Adipocyte (in vitro differentiated cells): Measurements from ENCODE around the gene CYP17A1.

Experiments used
- DNase-seq: peaks from one replicate; pipeline ENCODE4 v3.0.0-alpha.2; 2015; ENCODE audit warnings: low read depth
- H3K27me3 ChIP-seq: replicated peaks from 2 replicates; pipeline ENCODE4 v1.7.0; 2013; ENCODE audit warnings: mild to moderate bottlenecking, low read length, moderate library complexity; ENCODE audit not compliant: control insufficient read depth, insufficient read depth
- H3K36me3 ChIP-seq: 2 replicates; pipeline ENCODE4 v1.7.0; 2013; ENCODE audit warnings: low read length, mild to moderate bottlenecking, moderate library complexity; ENCODE audit not compliant: control insufficient read depth, insufficient read depth, severe bottlenecking
- H3K4me1 ChIP-seq: 2 replicates; pipeline ENCODE4 v1.7.0; 2013; ENCODE audit warnings: mild to moderate bottlenecking, low read length, moderate library complexity; ENCODE audit not compliant: control insufficient read depth, insufficient read depth
- H3K4me3 ChIP-seq: 2 replicates; pipeline ENCODE4 v1.7.0; 2013; ENCODE audit warnings: mild to moderate bottlenecking, low read length, moderate library complexity
- H3K9ac ChIP-seq: 2 replicates; pipeline ENCODE4 v1.7.0; 2013; ENCODE audit warnings: mild to moderate bottlenecking, low read length, moderate library complexity
- H3K9me3 ChIP-seq: 2 replicates; pipeline ENCODE4 v1.7.0; 2013; ENCODE audit warnings: mild to moderate bottlenecking, low read length, moderate library complexity; ENCODE audit not compliant: control insufficient read depth

Gene CYP17A1

GRCh38 chr10:102815790-102816549 is 21.2 kb downstream of the CYP17A1 start:
- Histone ChIP-seq H3K4me3 (peak overlapping the region; percentile 33), H3K27me3 (no peaks in the 10 kb centered on the region), H3K9ac (peak overlapping the region; percentile 78), H3K36me3 (peaks cover 36% of the 10 kb centered on the region), H3K9me3 (no peaks in the 10 kb centered on the region), H3K4me1 (peaks cover 33% of the 10 kb centered on the region)
- DNase-seq: peak; percentile 40

GRCh38 chr10:102814873-102815661 is 22.1 kb downstream of the CYP17A1 start:
- H3K9ac ChIP-seq: peak overlapping the region; percentile 78
- H3K27me3 ChIP-seq: no peaks in the 10 kb centered on the region
- no peak for DNase-seq
- no peaks in the 10 kb centered on the region for H3K9me3 ChIP-seq
- H3K36me3 ChIP-seq: peaks cover 38% of the 10 kb centered on the region
- peaks cover 33% of the 10 kb centered on the region for H3K4me1 ChIP-seq
- H3K4me3 ChIP-seq: peak overlapping the region; percentile 33

GRCh38 chr10:102814453-102814871 is 22.8 kb downstream of the CYP17A1 start:
- Histone ChIP-seq H3K9me3 (no peaks in the 10 kb centered on the region), H3K36me3 (peaks cover 44% of the 10 kb centered on the region), H3K4me3 (no peak overlapping the region), H3K27me3 (no peaks in the 10 kb centered on the region), H3K4me1 (peaks cover 33% of the 10 kb centered on the region), H3K9ac (peak overlapping the region; percentile 16)
- DNase-seq: no peak

DNA sequence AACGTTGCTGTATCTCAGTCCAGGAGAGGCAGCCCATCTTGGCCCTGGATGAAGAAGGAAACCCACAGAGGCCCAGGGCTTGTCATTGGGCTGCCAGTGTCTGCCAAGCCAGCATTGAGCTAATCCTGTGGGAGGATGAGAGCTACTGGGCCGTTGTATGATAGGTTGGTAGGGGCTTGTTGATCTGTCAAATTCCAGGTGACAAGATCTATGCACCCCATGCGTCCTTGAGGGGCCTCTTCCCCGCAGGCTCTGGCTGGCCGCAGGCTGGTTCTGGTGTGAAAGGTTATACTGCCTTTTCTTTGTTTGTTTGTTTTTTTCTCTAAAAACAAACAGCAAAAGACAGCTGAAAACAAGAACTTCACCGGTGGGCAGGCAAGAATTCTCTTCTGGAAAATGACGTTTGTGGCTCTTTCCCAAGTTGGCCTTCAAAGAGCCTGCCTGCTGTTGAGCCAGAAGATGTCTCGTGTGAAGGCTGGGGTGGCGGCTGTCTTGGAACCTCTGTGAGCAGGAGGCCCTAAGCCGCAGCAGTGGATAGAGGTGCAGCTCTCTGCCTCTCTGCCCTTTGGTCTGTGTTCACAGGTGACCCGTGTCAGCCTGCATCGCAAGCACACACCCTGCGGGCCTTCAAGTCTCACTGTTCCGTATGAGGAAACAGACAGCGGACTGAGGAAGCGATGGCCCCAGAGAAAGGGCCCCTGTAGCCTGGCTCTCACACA is 23.3 kb downstream of the CYP17A1 start:
- H3K4me1 ChIP-seq: peaks cover 33% of the 10 kb centered on the region
- DNase-seq: no peak
- no peaks in the 10 kb centered on the region for H3K27me3 ChIP-seq
- peak overlapping the region; percentile 16 for H3K9ac ChIP-seq
- H3K9me3 ChIP-seq: no peaks in the 10 kb centered on the region
- no peak overlapping the region for H3K4me3 ChIP-seq
- H3K36me3 ChIP-seq: peaks cover 45% of the 10 kb centered on the region

DNA sequence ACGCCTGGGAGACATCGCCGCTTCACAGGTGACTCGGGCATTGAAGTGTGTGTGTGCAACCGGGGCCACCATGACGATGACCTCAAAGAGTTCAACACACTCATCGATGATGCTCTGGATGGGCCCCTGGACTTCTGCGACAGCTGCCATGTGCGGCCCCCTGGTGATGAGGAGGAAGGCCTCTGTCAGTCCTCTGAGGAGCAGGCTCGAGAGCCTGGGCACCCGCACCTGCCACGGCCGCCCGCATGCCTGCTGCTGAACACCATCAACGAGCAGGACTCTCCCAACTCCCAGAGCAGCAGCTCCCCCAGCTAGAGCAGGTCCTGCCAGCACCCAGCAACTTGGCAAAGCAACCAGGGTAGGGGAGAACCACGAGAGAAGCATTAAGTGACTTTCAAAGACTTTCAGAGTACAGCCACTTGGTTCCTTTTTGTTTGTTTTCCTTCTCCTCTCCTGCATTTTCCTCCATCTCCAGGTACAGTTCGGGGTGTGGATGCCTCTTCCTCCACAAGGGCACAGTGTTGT is 24.1 kb downstream of the CYP17A1 start:
- Histone ChIP-seq H3K4me1 (peaks cover 33% of the 10 kb centered on the region), H3K9me3 (no peaks in the 10 kb centered on the region), H3K9ac (no peak overlapping the region), H3K36me3 (peaks cover 47% of the 10 kb centered on the region), H3K27me3 (no peaks in the 10 kb centered on the region), H3K4me3 (no peak overlapping the region)
- no peak for DNase-seq

DNA sequence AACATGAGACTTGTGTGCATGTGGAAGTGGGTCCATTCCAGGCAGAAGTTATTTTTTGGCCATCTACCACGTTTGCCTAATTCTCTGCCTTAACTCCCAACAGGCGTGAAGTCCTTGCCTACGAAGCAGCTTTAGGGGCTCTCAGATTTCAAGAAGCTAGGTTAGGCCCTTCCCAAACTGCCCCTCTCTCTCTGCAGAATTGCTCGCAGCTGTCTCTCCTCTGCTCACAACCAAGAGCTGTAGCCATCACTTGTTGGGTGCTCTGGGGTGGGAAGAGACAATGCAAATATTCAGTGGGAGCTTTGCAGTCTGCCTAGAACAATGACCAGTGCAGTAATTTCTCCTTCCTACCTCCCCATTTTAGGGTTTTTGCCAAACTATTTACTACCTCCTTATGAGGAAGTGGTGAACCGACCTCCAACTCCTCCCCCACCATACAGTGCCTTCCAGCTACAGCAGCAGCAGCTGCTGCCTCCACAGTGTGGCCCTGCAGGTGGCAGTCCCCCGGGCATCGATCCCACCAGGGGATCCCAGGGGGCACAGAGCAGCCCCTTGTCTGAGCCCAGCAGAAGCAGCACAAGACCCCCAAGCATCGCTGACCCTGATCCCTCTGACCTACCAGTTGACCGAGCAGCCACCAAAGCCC is 24.9 kb downstream of the CYP17A1 start:
- no peaks in the 10 kb centered on the region for H3K9me3 ChIP-seq
- H3K36me3 ChIP-seq: peaks cover 47% of the 10 kb centered on the region
- no peak overlapping the region for H3K4me3 ChIP-seq
- no peaks in the 10 kb centered on the region for H3K27me3 ChIP-seq
- no peak for DNase-seq
- no peak overlapping the region for H3K9ac ChIP-seq
- H3K4me1 ChIP-seq: peaks cover 33% of the 10 kb centered on the region

DNA sequence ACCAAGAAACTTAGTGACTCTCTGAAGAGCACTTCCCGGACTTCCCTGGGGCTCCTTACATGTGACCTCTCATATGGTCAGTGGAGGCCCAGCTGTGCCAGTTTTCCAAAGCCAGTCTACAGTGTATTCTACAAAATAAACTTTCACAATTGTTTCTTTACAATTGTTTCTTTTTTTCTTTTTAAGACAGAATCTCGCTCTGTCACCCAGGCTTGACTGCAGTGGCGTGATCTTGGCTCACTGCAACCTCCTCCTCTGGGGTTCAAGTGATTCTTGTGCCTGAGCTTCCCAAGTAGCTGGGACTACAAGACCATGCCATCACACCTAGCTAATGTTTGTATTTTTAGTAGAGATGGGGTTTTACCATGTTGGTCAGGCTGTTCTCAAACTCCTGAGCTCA is 25.9 kb downstream of the CYP17A1 start:
- Histone ChIP-seq H3K4me3 (no peak overlapping the region), H3K9ac (no peak overlapping the region), H3K9me3 (no peaks in the 10 kb centered on the region)

DNA sequence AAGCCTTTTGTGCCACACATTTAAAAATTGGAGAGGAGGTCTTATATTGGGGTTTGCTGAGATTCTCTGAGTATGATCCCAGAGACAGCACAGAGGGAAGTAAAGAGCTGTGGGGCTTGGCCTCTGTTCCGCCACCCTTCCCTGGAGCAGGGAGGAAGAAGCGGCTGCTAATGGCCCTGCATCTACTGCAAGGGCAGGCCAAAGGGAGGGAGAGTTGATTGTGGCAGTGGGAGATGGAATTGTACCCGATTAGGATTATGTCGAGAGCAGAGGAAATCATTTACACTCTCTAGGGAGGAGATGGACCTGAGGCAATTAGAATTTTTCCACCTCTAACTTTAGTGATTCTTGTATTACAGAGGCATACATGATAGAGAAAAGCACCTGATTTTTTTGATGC is 28.8 kb downstream of the CYP17A1 start:
- Histone ChIP-seq H3K27me3 (no peaks in the 10 kb centered on the region), H3K9ac (no peak overlapping the region), H3K9me3 (no peaks in the 10 kb centered on the region), H3K4me1 (peaks cover 6% of the 10 kb centered on the region), H3K4me3 (no peak overlapping the region), H3K36me3 (peaks cover 61% of the 10 kb centered on the region)
- DNase-seq: no peak

More for the DNA sequence above, 25.9 kb downstream of the CYP17A1 start:
- DNase-seq: no peak
- Histone ChIP-seq H3K36me3 (peaks cover 54% of the 10 kb centered on the region), H3K4me1 (peaks cover 28% of the 10 kb centered on the region), H3K27me3 (no peaks in the 10 kb centered on the region)

GRCh38 chr10:102804382-102805055 is 32.7 kb downstream of the CYP17A1 start:
- Histone ChIP-seq H3K4me1 (peaks cover 40% of the 10 kb centered on the region), H3K9ac (no peak overlapping the region), H3K4me3 (no peak overlapping the region), H3K36me3 (peaks cover 45% of the 10 kb centered on the region), H3K9me3 (no peaks in the 10 kb centered on the region), H3K27me3 (no peaks in the 10 kb centered on the region)
- DNase-seq: no peak

DNA sequence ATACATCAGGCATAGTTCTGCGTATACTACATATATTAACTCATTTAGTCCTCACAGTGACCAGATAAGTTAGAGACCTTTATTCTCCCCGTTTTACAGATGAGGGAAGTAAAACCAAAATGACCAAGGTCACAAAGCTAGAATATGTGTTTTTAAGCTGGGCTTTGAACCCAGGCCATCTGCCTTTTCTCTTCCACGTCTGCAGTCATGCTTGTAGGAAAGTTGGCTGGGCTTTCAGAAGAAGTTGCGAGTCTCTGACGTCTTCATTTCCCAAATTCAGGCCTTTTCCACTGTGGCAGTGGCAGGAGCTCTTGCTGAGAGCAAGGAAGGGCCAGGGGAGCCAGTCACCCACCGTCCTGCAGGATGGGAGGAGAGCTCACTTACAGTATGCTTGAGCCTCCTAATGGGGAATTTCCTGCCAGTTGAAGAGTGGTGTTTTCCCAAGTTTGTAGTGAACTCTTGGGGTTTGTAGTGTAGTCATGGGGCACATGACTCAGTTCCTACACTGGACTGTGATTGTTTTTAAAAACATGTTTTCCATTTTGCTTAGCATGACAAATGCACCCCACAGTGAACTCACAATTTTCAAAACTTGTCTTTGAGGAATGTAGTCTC is 34.2 kb downstream of the CYP17A1 start:
- Histone ChIP-seq H3K27me3 (no peaks in the 10 kb centered on the region), H3K36me3 (peaks cover 56% of the 10 kb centered on the region), H3K4me3 (no peak overlapping the region), H3K4me1 (peaks cover 40% of the 10 kb centered on the region), H3K9ac (peak overlapping the region; percentile 33), H3K9me3 (no peaks in the 10 kb centered on the region)
- DNase-seq: peak; percentile 88
